ENCODE measurements around the gene RAD9A. TPM values are rescaled to one million over a fixed set of nuclear protein-coding genes. Genes with fewer than 3 reads are reported as not detected.

The RAD9A gene
- total RNA-seq, 1 experiment from 2014 or later = 20.9 TPM

- no peak overlapping the region for H3K14ac ChIP-seq (ENCODE audit: insufficient read depth, low read length)
- H2BK12ac ChIP-seq (ENCODE audit: insufficient read length, low read depth, low read length) = no peak overlapping the region
- H3K4me1 ChIP-seq (ENCODE audit: insufficient read depth, low read length) = no peaks in the 10 kb centered on the region
- no peak overlapping the region for H3K56ac ChIP-seq (ENCODE audit: insufficient read length, low read depth, low read length)
- no peak overlapping the region for H3K18ac ChIP-seq (ENCODE audit: insufficient read length, low read depth, low read length)
- no peaks in the 10 kb centered on the region for H3K79me2 ChIP-seq (ENCODE audit: insufficient read depth, low read length)
- Mint-ChIP-seq H3K36me3 (ENCODE audit: insufficient read depth in 1 of 3, low read depth in 3 of 3) (no peaks in the 10 kb centered on the region), H3K4me3 (no peak overlapping the region), H3K9me3 (no peaks in the 10 kb centered on the region; a peak in 3 of 5 replicates), H3K4me1 (peaks cover 5 to 11% of the 10 kb centered on the region in 2 experiments), H3K27ac (no peak overlapping the region), H3K27me3 (ENCODE audit: low read depth) (peaks cover 1% of the 10 kb centered on the region; the same call in 1 of the 2 replicates)
- no peak overlapping the region for H3K9ac ChIP-seq (ENCODE audit: extremely low read depth, insufficient read length, low read length)
- no peak overlapping the region for H2BK20ac ChIP-seq (ENCODE audit: low read depth, low read length, poor library complexity, severe bottlenecking)
- no peak overlapping the region for H3K23ac ChIP-seq (ENCODE audit: insufficient read length, low read depth, low read length)
- H3K27ac ChIP-seq (ENCODE audit: insufficient read length, low read depth, low read length) = no peak overlapping the region
- H3K4me2 ChIP-seq (ENCODE audit: insufficient read depth, insufficient read length, low read length) = no peak overlapping the region
- no peak overlapping the region for H4K91ac ChIP-seq (ENCODE audit: insufficient read length, low read depth, low read length)
- H4K8ac ChIP-seq (replicated peaks; ENCODE audit: insufficient read length, low read depth, low read length) = no peak overlapping the region
- WGBS (ENCODE audit: extremely low coverage, insufficient read length, low lambda C conversion rate) = no CpG with 5 or more reads among the region's 7 CpGs
- no peak overlapping the region for H3K4ac ChIP-seq (ENCODE audit: low read depth, low read length)
- no peaks in the 10 kb centered on the region for H4K20me1 ChIP-seq (ENCODE audit: control insufficient read depth, insufficient read depth, insufficient read length)
- H3K79me1 ChIP-seq (ENCODE audit: insufficient read depth, low read depth, low read length, poor library complexity, severe bottlenecking) = no peaks in the 10 kb centered on the region
- no peaks in the 10 kb centered on the region for H3K9me3 ChIP-seq (ENCODE audit: control insufficient read depth, low read depth, low read length)
- no peak overlapping the region for H2AK5ac ChIP-seq (ENCODE audit: insufficient read length, low read length)
- DNase-seq = no peak
- TF ChIP-seq CTCF (conservative IDR thresholded peaks at IDR 0.05) = peak; percentile 86
- H2BK120ac ChIP-seq (ENCODE audit: low read depth, low read length, poor library complexity, severe bottlenecking) = no peak overlapping the region
- H2AFZ ChIP-seq (ENCODE audit: low read length) = no peak overlapping the region
- H3K23me2 ChIP-seq (ENCODE audit: insufficient read length, low read depth, low read length, poor library complexity, severe bottlenecking) = no peaks in the 10 kb centered on the region
- H2BK15ac ChIP-seq (ENCODE audit: low read depth, low read length) = no peak overlapping the region
- H3K27me3 ChIP-seq (ENCODE audit: insufficient read depth, low read length) = no peaks in the 10 kb centered on the region
- no peak overlapping the region for H3T11ph ChIP-seq (ENCODE audit: low read length)
- H4K5ac ChIP-seq (ENCODE audit: insufficient read length, low read depth, low read length) = no peak overlapping the region
- H2BK5ac ChIP-seq (ENCODE audit: insufficient read length, low read length) = no peak overlapping the region
Measured at GRCh38 chr11:67345920-67346819, 45.6 kb upstream of the RAD9A start.

Data from H9 (cell line).